GM23338 (cell line): ENCODE results near the gene GALNT15. TPM values are rescaled to one million over a fixed set of nuclear protein-coding genes. Genes with fewer than 3 reads are reported as not detected.

Experiments
- ATAC-seq: fragments of 200-7000 bp; cut with Tn5 transposase; 3 replicates; pipeline ENCODE4 v1.9.1; 2020
- DNase-seq: peaks from one replicate; pipeline ENCODE4 v3.0.0-alpha.2; 2015; ENCODE audit warnings: low spot score
- H2AFZ ChIP-seq: fragments of 200-600 bp; sonication (generic); 2 replicates; pipeline ENCODE4 v1.8.0; 2016; ENCODE audit warnings: antibody characterized with exemption, mild to moderate bottlenecking, moderate library complexity
- H3F3A ChIP-seq: fragments of 200-600 bp; sonication (generic); replicated peaks from 2 replicates; pipeline ENCODE4 v1.8.0; 2017; ENCODE audit warnings: antibody characterized with exemption, mixed run types, low read depth
- H3K27ac ChIP-seq: fragments of 200-600 bp; sonication (generic); 2 replicates; pipeline ENCODE4 v1.6.1; 2016; ENCODE audit warnings: low read depth
- H3K27me3 ChIP-seq: fragments of 200-600 bp; sonication (generic); 2 replicates; pipeline ENCODE4 v1.8.0; 2016; ENCODE audit warnings: mild to moderate bottlenecking, mixed run types, moderate library complexity; ENCODE audit not compliant: insufficient read depth
- H3K36me3 ChIP-seq: fragments of 200-600 bp; sonication (generic); 2 replicates; pipeline ENCODE4 v1.8.0; 2016; ENCODE audit warnings: mild to moderate bottlenecking; ENCODE audit not compliant: insufficient read depth
- H3K4me1 ChIP-seq: fragments of 200-600 bp; sonication (generic); 2 replicates; pipeline ENCODE4 v1.8.0; 2016; ENCODE audit warnings: mild to moderate bottlenecking, moderate library complexity; ENCODE audit not compliant: insufficient read depth
- H3K4me2 ChIP-seq: fragments of 200-600 bp; sonication (generic); 2 replicates; pipeline ENCODE4 v1.7.1; 2017; ENCODE audit warnings: mixed run types
- H3K4me3 ChIP-seq: fragments of 200-600 bp; sonication (generic); 2 replicates; pipeline ENCODE4 v1.6.1; 2016; ENCODE audit warnings: mixed run types
- H3K79me2 ChIP-seq: fragments of 200-600 bp; sonication (generic); replicated peaks from 2 replicates; pipeline ENCODE4 v1.8.0; 2017; ENCODE audit warnings: mild to moderate bottlenecking; ENCODE audit not compliant: insufficient read depth
- H3K9me2 ChIP-seq: fragments of 200-600 bp; sonication (generic); 2 replicates; pipeline ENCODE4 v1.8.0; 2017; ENCODE audit not compliant: insufficient read depth
- H4K20me1 ChIP-seq: fragments of 200-600 bp; sonication (generic); replicated peaks from 2 replicates; pipeline ENCODE4 v1.8.0; 2017; ENCODE audit warnings: mild to moderate bottlenecking; ENCODE audit not compliant: insufficient read depth
- H3K27ac Mint-ChIP-seq: 2 replicates; pipeline ENCODE4 v1.8.0; 2020; ENCODE audit warnings: inconsistent platforms, mild to moderate bottlenecking, moderate library complexity, mixed read lengths
- H3K27me3 Mint-ChIP-seq: 3 replicates; pipeline ENCODE4 v1.8.0; 2022; ENCODE audit warnings: low read depth, mild to moderate bottlenecking, moderate library complexity, mixed read lengths, inconsistent platforms; ENCODE audit not compliant: insufficient read depth, poor library complexity
- H3K36me3 Mint-ChIP-seq: 3 replicates; pipeline ENCODE4 v1.8.0; 2021; ENCODE audit warnings: low read depth, mild to moderate bottlenecking, inconsistent platforms, moderate library complexity, mixed read lengths
- H3K4me1 Mint-ChIP-seq: 3 replicates; pipeline ENCODE4 v1.8.0; 2020; ENCODE audit warnings: mild to moderate bottlenecking, inconsistent platforms, mixed read lengths
- H3K4me3 Mint-ChIP-seq: 3 replicates; pipeline ENCODE4 v1.8.0; 2021; ENCODE audit warnings: moderate library complexity, mild to moderate bottlenecking, inconsistent platforms, mixed read lengths
- H3K9me3 Mint-ChIP-seq: 3 replicates; pipeline ENCODE4 v1.8.0; 2020; ENCODE audit warnings: moderate library complexity, mild to moderate bottlenecking, inconsistent platforms, mixed read lengths
- CTCF ChIP-seq, 2 experiments: fragments of 200-600 bp in 1 of 2; sonication (generic) in 1 of 2; conservative IDR thresholded peaks; 2 replicates each; pipeline versions ENCODE4 v1.5.1 to v1.6.1; 2016 to 2017; ENCODE audit warnings: antibody characterized with exemption in 2 of 2, low read depth in 2 of 2, mild to moderate bottlenecking in 2 of 2, moderate library complexity in 1 of 2
- ETS1 ChIP-seq: IDR thresholded peaks from 2 replicates; pipeline ENCODE4 v1.6.1; 2016; ENCODE audit warnings: antibody characterized with exemption
- EZH2 ChIP-seq: fragments of 200-600 bp; sonication (generic); IDR thresholded peaks from one replicate; pipeline ENCODE4 v1.8.0; 2017; ENCODE audit warnings: antibody characterized with exemption, mild to moderate bottlenecking, low read depth; ENCODE audit not compliant: unreplicated experiment
- EZH2phosphoT487 ChIP-seq: fragments of 200-600 bp; sonication (generic); IDR thresholded peaks from one replicate; pipeline ENCODE4 v1.8.1; 2018; ENCODE audit warnings: antibody characterized with exemption; ENCODE audit not compliant: unreplicated experiment
- JUNB ChIP-seq: IDR thresholded peaks from one replicate; pipeline ENCODE4 v1.6.1; 2016; ENCODE audit warnings: antibody characterized with exemption; ENCODE audit not compliant: unreplicated experiment
- NANOG ChIP-seq: IDR thresholded peaks from 2 replicates; pipeline ENCODE4 v1.6.1; 2016; ENCODE audit warnings: antibody characterized with exemption, borderline replicate concordance
- STAT1 ChIP-seq: IDR thresholded peaks from one replicate; pipeline ENCODE4 v1.6.1; 2016; ENCODE audit warnings: antibody characterized with exemption; ENCODE audit not compliant: unreplicated experiment
- ZNF114 ChIP-seq: fragments of 250-450 bp; sonication (Bioruptor Pico); IDR thresholded peaks from 2 replicates; pipeline ENCODE4 v1.5.0; 2020; ENCODE audit warnings: mild to moderate bottlenecking, moderate library complexity
- ZNF331 ChIP-seq: fragments of 250-450 bp; sonication (Bioruptor Pico); IDR thresholded peaks from 2 replicates; pipeline ENCODE4 v1.5.0; 2020; ENCODE audit warnings: low read depth, mild to moderate bottlenecking, moderate library complexity
- ZNF462 ChIP-seq: fragments of 250-450 bp; sonication (Bioruptor Pico); IDR thresholded peaks from 2 replicates; pipeline ENCODE4 v1.5.0; 2020; ENCODE audit warnings: mild to moderate bottlenecking, moderate library complexity
- polyA plus RNA-seq: library from polyadenylated mRNA; unstranded; fragments of >200 nt; fragmentation: Nextera tagmentation; extraction: Ambion mirVana; gene quantifications from 2 replicates; pipeline ENCODE4 v1.2.1, GENCODE V29; 2016
- total RNA-seq: library from RNA; depleted of rRNA; stranded (reverse); fragments of >200 nt; shearing (Covaris generic); gene quantifications from 2 replicates; pipeline ENCODE4 v1.2.3, GENCODE V29; 2014

GALNT15 gene
- total and polyA plus RNA-seq, 2 experiments from 2014 or later = 0.06 to 0.35 TPM

DNA sequence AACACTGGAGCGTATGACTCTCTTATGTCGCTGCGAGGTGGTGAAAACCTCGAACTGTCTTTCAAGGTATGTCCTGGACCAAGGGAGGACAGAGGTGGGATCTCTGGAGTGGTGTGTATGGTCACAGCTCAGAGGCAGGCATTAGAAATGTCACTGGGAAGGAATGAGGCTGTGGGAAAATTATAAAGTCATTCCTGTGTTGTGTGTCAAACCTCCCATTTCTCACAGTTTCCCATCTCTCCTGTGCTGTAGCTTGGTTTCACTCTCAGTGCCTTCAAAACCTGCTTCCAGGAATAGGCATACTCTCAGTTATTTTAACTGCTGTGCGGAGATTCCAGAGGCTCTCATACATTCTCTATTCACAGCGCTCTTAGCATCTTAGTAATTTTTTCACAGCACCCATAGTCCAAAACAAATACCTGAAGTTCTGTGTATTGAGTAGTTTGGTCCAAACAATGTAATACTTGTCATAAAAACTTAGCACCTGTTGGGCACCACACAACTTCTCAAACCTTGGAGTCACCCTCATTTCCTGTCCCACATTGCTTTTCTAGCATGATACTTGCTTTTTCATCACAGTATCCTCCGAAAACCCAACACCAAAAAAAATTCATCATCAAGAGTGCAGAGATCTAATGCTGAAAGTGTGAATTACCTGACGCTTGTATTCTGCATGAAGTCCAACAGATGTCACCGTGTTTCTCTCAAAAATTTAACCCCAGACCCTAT, 36.9 kb downstream of the GALNT15 start:
- no peak overlapping the region for H3K27ac Mint-ChIP-seq

DNA sequence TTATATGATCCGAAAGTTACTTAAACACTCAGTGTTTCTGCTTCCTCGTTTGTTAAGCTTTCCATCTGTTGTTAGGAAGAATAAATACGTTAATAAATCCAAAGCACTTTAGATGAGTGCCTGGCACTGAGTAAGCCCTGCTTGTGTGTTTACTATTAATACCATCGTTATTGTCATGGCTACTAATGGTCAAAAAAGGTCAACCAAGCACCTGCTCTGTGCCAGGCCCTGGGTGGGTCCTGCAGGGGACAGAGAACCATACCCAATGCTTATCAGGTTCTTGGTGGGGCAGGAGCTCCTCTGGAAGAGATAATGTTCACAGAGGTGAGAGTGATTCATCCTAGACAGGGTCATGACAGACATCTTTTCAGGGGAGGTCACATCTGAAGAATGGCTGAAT, 39.9 kb downstream of the GALNT15 start:
- Histone ChIP-seq H3F3A (no peaks in the 10 kb centered on the region), H3K79me2 (no peaks in the 10 kb centered on the region), H3K27ac (no peak overlapping the region), H3K4me1 (no peaks in the 10 kb centered on the region), H3K9me2 (0 out of 2 replicates have a peak, but pooled peaks cover 3% of the 10 kb centered on the region), H4K20me1 (no peaks in the 10 kb centered on the region), H3K4me2 (no peak overlapping the region), H2AFZ (no peak overlapping the region), H3K36me3 (no peaks in the 10 kb centered on the region), H3K4me3 (no peak overlapping the region), H3K27me3 (no peaks in the 10 kb centered on the region)
- H3K4me3 Mint-ChIP-seq = no peak overlapping the region
- H3K4me1 Mint-ChIP-seq = no peaks in the 10 kb centered on the region; the same call in 2 of the 3 replicates
- ATAC-seq = no peak
- no peak for TF ChIP-seq EZH2
- no peak for TF ChIP-seq ETS1
- TF ChIP-seq JUNB = no peak
- TF ChIP-seq ZNF462 (CRISPR knock-in tag) = no peak
- TF ChIP-seq STAT1 = no peak
- TF ChIP-seq NANOG = no peak
- no peak for TF ChIP-seq ZNF114 (CRISPR knock-in tag)
- no peak for TF ChIP-seq EZH2phosphoT487
- no peaks in the 10 kb centered on the region for H3K36me3 Mint-ChIP-seq
- DNase-seq = no peak
- H3K27ac Mint-ChIP-seq = no peak overlapping the region
- no peaks in the 10 kb centered on the region; the same call in 2 of the 3 replicates for H3K9me3 Mint-ChIP-seq
- peaks cover 2% of the 10 kb centered on the region for H3K27me3 Mint-ChIP-seq

More for the DNA sequence above, 36.9 kb downstream of the GALNT15 start:
- DNase-seq = no peak
- no peaks in the 10 kb centered on the region; the same call in 2 of the 3 replicates for H3K4me1 Mint-ChIP-seq
- no peaks in the 10 kb centered on the region for H3K27me3 ChIP-seq
- H2AFZ ChIP-seq = no peak overlapping the region
- no peak overlapping the region for H3K4me2 ChIP-seq
- peaks cover 2% of the 10 kb centered on the region for H3K27me3 Mint-ChIP-seq
- H3K36me3 ChIP-seq = no peaks in the 10 kb centered on the region
- H3F3A ChIP-seq = no peaks in the 10 kb centered on the region
- H3K27ac ChIP-seq = no peak overlapping the region
- H3K9me3 Mint-ChIP-seq = no peaks in the 10 kb centered on the region; the same call in 2 of the 3 replicates
- TF ChIP-seq CTCF (conservative IDR thresholded peaks at IDR 0.05; ENCODE audit: low read depth in 2 of 2) (peak in 1 of 2 experiments; percentile 8; a peak in 1 of 4 replicates), ZNF331 (CRISPR knock-in tag) (no peak)
- no peaks in the 10 kb centered on the region for H3K4me1 ChIP-seq
- H4K20me1 ChIP-seq = no peaks in the 10 kb centered on the region
- no peaks in the 10 kb centered on the region for H3K36me3 Mint-ChIP-seq
- 0 out of 2 replicates have a peak, but pooled peaks cover 3% of the 10 kb centered on the region for H3K9me2 ChIP-seq
- no peak overlapping the region for H3K4me3 ChIP-seq
- H3K79me2 ChIP-seq = no peaks in the 10 kb centered on the region
- no peak for ATAC-seq
- no peak overlapping the region for H3K4me3 Mint-ChIP-seq
